ENCODE data around the gene LDHD.
"Not testable (repeated sequence)": the region's sequence is repeated elsewhere in the genome, so short reads cannot be mapped to it uniquely, and the experiment has no call there.

The LDHD gene

GRCh38 chr16:75093598-75094540, 22.7 kb downstream of the LDHD start:
- TF ChIP-seq, protein P1, sequence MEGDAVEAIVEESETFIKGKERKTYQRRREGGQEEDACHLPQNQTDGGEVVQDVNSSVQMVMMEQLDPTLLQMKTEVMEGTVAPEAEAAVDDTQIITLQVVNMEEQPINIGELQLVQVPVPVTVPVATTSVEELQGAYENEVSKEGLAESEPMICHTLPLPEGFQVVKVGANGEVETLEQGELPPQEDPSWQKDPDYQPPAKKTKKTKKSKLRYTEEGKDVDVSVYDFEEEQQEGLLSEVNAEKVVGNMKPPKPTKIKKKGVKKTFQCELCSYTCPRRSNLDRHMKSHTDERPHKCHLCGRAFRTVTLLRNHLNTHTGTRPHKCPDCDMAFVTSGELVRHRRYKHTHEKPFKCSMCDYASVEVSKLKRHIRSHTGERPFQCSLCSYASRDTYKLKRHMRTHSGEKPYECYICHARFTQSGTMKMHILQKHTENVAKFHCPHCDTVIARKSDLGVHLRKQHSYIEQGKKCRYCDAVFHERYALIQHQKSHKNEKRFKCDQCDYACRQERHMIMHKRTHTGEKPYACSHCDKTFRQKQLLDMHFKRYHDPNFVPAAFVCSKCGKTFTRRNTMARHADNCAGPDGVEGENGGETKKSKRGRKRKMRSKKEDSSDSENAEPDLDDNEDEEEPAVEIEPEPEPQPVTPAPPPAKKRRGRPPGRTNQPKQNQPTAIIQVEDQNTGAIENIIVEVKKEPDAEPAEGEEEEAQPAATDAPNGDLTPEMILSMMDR (IDR thresholded peaks at IDR 0.05; ENCODE audit: control insufficient read depth, extremely low read depth, insufficient read depth) = no peak
- DNase-seq (ENCODE audit: low read depth) = no peak
- no peak overlapping the region for H3K4me3 ChIP-seq (ENCODE audit: low read depth, low read length)

DNA sequence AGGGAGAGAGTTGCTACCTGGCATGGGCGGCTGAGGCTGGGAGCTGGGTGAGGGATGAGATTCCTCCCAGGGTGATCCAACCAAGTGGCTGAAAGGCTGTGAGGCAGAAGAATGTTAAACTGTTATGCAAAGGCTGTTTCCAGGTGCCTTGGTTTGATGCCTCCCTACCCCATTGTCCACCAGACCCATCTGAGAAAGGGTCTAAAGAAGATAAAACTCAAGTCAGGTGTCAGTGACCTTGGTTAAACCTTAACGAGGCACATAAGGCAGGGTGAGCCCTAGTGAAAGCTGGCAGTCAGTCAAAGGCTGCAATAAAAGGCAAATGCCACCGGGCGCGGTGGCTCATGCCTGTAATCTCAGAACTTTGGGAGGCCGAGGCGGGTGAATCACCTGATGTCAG, 23.8 kb downstream of the LDHD start:
- no peak overlapping the region for H3K4me3 ChIP-seq (ENCODE audit: low read depth, low read length)
- TF ChIP-seq, protein P1 (IDR thresholded peaks at IDR 0.05; ENCODE audit: control insufficient read depth, extremely low read depth, insufficient read depth) = no peak
- DNase-seq (ENCODE audit: low read depth) = no peak

DNA sequence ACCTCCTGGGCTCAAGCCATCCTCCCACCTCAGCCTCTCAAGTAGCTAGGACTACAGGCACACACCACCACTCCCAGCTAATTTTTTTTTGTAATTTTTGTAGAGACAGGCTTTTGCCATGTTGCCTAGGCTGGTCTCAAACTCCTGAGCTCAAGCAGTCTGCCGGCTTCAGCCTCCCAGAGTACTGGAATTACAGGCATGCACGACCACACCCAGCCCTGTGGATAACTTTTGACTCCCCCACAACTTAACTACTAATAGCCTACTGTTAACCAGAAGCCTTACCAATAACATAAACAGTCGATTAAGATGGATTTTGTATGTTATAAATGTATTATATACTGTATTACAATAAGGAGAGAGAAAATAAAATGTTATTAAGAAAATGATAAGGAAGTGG, 25.0 kb downstream of the LDHD start:
- H3K4me3 ChIP-seq (ENCODE audit: low read depth, low read length); DNase-seq (ENCODE audit: low read depth): not testable (repeated sequence)

GRCh38 chr16:75090899-75091298, 25.7 kb downstream of the LDHD start:
- DNase-seq (ENCODE audit: low read depth); H3K4me3 ChIP-seq (ENCODE audit: low read depth, low read length): not testable (repeated sequence)

- no peak for DNase-seq (ENCODE audit: low read depth)
- no peak overlapping the region for H3K4me3 ChIP-seq (ENCODE audit: low read depth, low read length)
- TF ChIP-seq, protein P1 (IDR thresholded peaks at IDR 0.05; ENCODE audit: control insufficient read depth, extremely low read depth, insufficient read depth) = no peak
Observed at GRCh38 chr16:75089486-75090202, 26.9 kb downstream of the LDHD start.

- TF ChIP-seq, protein P1 (IDR thresholded peaks at IDR 0.05; ENCODE audit: control insufficient read depth, extremely low read depth, insufficient read depth) = no peak
- H3K4me3 ChIP-seq (ENCODE audit: low read depth, low read length) = no peak overlapping the region
- no peak for DNase-seq (ENCODE audit: low read depth)
Observed at GRCh38 chr16:75088934-75089333, 27.6 kb downstream of the LDHD start.

DNA sequence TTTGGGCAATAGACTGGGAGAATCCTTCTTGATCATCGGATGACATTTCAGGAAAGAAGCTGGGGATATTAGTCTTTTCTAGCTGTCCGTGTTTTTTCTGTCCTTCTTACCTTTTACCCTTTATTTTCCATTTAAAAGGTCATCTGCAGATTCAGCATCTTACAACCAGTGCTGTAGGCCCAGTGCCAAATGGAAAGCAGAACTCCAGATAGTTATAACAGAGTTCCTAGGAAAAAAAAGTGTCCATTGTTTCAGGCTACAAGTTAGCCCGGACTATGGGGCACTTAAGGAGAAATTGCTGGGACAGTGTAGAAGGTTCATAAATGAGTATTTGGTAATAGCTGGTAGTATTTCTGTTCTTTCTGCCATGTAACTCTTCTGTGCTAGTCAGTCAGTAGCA, 28.4 kb downstream of the LDHD start:
- no peak overlapping the region for H3K4me3 ChIP-seq (ENCODE audit: low read depth, low read length)
- DNase-seq (ENCODE audit: low read depth) = no peak
- TF ChIP-seq, protein P1 (IDR thresholded peaks at IDR 0.05; ENCODE audit: control insufficient read depth, extremely low read depth, insufficient read depth) = no peak

Measured in LNCaP clone FGC (cell line).